ENCODE data around the gene ERCC4.

The ERCC4 gene

DNA sequence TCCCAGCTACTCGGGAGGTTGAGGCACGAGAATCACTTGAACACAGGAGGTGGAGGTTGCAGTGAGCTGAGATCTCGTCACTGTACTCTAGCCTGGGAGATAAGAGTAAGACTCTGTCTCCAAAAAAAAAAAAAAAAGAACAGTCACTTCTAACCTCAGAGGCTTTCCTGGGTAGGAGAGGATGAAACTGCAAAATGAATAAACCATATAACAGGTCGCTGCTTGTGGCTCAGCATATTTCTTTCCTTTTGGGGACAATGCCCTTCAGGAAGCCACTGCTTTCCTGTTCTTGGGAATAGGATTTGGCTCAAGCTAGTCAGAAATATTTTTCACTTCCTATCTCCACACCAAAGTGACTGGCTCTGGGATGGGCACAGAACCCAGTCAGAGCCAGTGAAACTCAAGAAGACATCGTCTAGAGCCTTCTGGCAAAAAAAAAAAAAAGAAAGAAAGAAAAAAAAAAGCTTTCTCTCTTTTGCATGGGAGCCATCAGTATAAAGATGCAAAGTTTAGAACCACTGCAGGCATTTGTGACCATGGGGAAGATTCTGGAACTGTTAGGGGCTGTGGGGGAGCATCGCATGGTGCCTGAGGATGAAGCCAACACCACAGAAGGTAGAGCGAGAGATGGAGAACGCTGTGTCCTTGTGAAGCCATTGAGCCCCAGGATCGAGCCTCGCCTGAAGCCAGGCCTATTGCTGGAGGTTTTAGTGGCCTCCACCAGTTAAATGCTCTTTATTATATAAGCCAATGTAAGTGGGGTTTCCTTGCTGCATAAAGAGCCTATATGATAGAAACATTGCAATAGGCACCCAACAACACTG is 79.3 kb downstream of the ERCC4 start (continued):
- TF ChIP-seq, protein P1, sequence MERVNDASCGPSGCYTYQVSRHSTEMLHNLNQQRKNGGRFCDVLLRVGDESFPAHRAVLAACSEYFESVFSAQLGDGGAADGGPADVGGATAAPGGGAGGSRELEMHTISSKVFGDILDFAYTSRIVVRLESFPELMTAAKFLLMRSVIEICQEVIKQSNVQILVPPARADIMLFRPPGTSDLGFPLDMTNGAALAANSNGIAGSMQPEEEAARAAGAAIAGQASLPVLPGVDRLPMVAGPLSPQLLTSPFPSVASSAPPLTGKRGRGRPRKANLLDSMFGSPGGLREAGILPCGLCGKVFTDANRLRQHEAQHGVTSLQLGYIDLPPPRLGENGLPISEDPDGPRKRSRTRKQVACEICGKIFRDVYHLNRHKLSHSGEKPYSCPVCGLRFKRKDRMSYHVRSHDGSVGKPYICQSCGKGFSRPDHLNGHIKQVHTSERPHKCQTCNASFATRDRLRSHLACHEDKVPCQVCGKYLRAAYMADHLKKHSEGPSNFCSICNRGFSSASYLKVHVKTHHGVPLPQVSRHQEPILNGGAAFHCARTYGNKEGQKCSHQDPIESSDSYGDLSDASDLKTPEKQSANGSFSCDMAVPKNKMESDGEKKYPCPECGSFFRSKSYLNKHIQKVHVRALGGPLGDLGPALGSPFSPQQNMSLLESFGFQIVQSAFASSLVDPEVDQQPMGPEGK (tag by site-specific recombination; IDR thresholded peaks at IDR 0.05), result no peak
- TF ChIP-seq, protein P2, sequence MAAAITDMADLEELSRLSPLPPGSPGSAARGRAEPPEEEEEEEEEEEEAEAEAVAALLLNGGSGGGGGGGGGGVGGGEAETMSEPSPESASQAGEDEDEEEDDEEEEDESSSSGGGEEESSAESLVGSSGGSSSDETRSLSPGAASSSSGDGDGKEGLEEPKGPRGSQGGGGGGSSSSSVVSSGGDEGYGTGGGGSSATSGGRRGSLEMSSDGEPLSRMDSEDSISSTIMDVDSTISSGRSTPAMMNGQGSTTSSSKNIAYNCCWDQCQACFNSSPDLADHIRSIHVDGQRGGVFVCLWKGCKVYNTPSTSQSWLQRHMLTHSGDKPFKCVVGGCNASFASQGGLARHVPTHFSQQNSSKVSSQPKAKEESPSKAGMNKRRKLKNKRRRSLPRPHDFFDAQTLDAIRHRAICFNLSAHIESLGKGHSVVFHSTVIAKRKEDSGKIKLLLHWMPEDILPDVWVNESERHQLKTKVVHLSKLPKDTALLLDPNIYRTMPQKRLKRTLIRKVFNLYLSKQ (tag by site-specific recombination; IDR thresholded peaks at IDR 0.05; ENCODE audit: borderline replicate concordance), result no peak
- TF ChIP-seq ZNF560 (tag by site-specific recombination; IDR thresholded peaks at IDR 0.05; ENCODE audit: borderline replicate concordance) (no peak), EGR2 (tag by site-specific recombination; IDR thresholded peaks at IDR 0.05; ENCODE audit: low read depth) (no peak), ZNF48 (tag by site-specific recombination; IDR thresholded peaks at IDR 0.05) (no peak), KLF8 (tag by site-specific recombination; IDR thresholded peaks at IDR 0.05) (no peak), ZBTB48 (tag by site-specific recombination; IDR thresholded peaks at IDR 0.05) (no peak)
- TF ChIP-seq, protein P3, sequence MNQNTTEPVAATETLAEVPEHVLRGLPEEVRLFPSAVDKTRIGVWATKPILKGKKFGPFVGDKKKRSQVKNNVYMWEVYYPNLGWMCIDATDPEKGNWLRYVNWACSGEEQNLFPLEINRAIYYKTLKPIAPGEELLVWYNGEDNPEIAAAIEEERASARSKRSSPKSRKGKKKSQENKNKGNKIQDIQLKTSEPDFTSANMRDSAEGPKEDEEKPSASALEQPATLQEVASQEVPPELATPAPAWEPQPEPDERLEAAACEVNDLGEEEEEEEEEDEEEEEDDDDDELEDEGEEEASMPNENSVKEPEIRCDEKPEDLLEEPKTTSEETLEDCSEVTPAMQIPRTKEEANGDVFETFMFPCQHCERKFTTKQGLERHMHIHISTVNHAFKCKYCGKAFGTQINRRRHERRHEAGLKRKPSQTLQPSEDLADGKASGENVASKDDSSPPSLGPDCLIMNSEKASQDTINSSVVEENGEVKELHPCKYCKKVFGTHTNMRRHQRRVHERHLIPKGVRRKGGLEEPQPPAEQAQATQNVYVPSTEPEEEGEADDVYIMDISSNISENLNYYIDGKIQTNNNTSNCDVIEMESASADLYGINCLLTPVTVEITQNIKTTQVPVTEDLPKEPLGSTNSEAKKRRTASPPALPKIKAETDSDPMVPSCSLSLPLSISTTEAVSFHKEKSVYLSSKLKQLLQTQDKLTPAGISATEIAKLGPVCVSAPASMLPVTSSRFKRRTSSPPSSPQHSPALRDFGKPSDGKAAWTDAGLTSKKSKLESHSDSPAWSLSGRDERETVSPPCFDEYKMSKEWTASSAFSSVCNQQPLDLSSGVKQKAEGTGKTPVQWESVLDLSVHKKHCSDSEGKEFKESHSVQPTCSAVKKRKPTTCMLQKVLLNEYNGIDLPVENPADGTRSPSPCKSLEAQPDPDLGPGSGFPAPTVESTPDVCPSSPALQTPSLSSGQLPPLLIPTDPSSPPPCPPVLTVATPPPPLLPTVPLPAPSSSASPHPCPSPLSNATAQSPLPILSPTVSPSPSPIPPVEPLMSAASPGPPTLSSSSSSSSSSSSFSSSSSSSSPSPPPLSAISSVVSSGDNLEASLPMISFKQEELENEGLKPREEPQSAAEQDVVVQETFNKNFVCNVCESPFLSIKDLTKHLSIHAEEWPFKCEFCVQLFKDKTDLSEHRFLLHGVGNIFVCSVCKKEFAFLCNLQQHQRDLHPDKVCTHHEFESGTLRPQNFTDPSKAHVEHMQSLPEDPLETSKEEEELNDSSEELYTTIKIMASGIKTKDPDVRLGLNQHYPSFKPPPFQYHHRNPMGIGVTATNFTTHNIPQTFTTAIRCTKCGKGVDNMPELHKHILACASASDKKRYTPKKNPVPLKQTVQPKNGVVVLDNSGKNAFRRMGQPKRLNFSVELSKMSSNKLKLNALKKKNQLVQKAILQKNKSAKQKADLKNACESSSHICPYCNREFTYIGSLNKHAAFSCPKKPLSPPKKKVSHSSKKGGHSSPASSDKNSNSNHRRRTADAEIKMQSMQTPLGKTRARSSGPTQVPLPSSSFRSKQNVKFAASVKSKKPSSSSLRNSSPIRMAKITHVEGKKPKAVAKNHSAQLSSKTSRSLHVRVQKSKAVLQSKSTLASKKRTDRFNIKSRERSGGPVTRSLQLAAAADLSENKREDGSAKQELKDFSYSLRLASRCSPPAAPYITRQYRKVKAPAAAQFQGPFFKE (tag by site-specific recombination; IDR thresholded peaks at IDR 0.05; ENCODE audit: borderline replicate concordance), result no peak
- TF ChIP-seq, protein P4, sequence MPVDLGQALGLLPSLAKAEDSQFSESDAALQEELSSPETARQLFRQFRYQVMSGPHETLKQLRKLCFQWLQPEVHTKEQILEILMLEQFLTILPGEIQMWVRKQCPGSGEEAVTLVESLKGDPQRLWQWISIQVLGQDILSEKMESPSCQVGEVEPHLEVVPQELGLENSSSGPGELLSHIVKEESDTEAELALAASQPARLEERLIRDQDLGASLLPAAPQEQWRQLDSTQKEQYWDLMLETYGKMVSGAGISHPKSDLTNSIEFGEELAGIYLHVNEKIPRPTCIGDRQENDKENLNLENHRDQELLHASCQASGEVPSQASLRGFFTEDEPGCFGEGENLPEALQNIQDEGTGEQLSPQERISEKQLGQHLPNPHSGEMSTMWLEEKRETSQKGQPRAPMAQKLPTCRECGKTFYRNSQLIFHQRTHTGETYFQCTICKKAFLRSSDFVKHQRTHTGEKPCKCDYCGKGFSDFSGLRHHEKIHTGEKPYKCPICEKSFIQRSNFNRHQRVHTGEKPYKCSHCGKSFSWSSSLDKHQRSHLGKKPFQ (tag by site-specific recombination; IDR thresholded peaks at IDR 0.05), result no peak

- ChIA-PET CTCF (no interaction called here), POLR2A (interaction anchor here (1.0 kb wide), 1 partner anchor 9 kb away, joined by 3 read pairs; no protein-coding TSS in a partner anchor)
- no peaks in the 10 kb centered on the region; the same call in none of the 2 replicates for H3K4me1 ChIP-seq (ENCODE audit: control insufficient read depth, insufficient read depth, low read length)
- H3K27ac ChIP-seq (ENCODE audit: extremely low read depth, low read depth, low read length), result no peak overlapping the region
- H3K36me3 ChIP-seq (ENCODE audit: control insufficient read depth in 2 of 2, insufficient read depth in 1 of 2, low read length in 2 of 2), result no peaks in the 10 kb centered on the region
- no peak for TF ChIP-seq ZNF645 (tag by site-specific recombination; IDR thresholded peaks at IDR 0.05)
- TF ChIP-seq, protein P5, sequence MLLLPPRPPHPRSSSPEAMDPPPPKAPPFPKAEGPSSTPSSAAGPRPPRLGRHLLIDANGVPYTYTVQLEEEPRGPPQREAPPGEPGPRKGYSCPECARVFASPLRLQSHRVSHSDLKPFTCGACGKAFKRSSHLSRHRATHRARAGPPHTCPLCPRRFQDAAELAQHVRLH (tag by site-specific recombination; IDR thresholded peaks at IDR 0.05), result no peak
- no peak for TF ChIP-seq HOXD13 (CRISPR knock-in tag; IDR thresholded peaks at IDR 0.05; ENCODE audit: borderline replicate concordance)
- no peak for TF ChIP-seq ZNF558 (tag by site-specific recombination; IDR thresholded peaks at IDR 0.05)
- TF ChIP-seq ZNF341 (tag by site-specific recombination; IDR thresholded peaks at IDR 0.05; ENCODE audit: low read depth), result no peak
- H3K4me3 ChIP-seq (ENCODE audit: low read depth, low read length), result no peak overlapping the region
- H3K9me3 ChIP-seq (ENCODE audit: control insufficient read depth, insufficient read depth, low read depth, low read length), result no peaks in the 10 kb centered on the region
Observed at GRCh38 chr16:13999895-14000425, 80.0 kb downstream of the ERCC4 start.
